GM13976 (cell line): ENCODE measurements around the gene TXNL1.

ENCODE experiments used
- DNase-seq: peaks from one replicate; pipeline ENCODE4 v3.0.0; 2012; ENCODE audit warnings: low spot score
- in situ Hi-C: fragments of 300-500 bp; cut with MboI; formaldehyde crosslinking; loops from one replicate; pipeline ENCODE4 v1.12.0; 2022; ENCODE audit warnings: low sequenced_read_pairs, mixed read lengths, inconsistent platforms; ENCODE audit not compliant: unreplicated experiment
- TF ChIP-seq, protein P1 (sequence below): IDR thresholded peaks from 2 replicates; pipeline ENCODE4 v1.5.1; 2012; ENCODE audit warnings: borderline replicate concordance, mild to moderate bottlenecking; ENCODE audit not compliant: insufficient read depth; ENCODE audit errors: extremely low read depth, missing control alignments, control extremely low read depth

Gene TXNL1

DNA sequence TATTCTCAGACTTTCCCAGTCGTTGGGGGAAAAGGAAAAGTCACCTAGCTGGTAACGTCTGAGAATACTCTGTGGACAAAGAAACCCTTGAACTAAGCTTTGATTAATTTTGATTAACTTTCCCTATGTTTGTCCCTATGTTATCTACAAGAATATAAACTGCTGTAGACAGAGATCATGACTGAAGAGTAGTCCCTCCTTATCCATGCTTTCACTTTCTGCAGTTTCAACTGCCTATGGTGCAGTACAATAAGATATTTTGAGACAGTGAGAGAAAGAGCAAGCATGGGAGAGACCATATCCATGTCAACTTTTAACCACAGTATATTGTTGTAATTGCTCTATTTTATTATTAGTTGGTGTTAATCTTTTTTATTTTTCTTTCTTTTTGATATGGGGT, 31.8 kb downstream of the TXNL1 start:
- no peak for DNase-seq
- TF ChIP-seq, protein P1, sequence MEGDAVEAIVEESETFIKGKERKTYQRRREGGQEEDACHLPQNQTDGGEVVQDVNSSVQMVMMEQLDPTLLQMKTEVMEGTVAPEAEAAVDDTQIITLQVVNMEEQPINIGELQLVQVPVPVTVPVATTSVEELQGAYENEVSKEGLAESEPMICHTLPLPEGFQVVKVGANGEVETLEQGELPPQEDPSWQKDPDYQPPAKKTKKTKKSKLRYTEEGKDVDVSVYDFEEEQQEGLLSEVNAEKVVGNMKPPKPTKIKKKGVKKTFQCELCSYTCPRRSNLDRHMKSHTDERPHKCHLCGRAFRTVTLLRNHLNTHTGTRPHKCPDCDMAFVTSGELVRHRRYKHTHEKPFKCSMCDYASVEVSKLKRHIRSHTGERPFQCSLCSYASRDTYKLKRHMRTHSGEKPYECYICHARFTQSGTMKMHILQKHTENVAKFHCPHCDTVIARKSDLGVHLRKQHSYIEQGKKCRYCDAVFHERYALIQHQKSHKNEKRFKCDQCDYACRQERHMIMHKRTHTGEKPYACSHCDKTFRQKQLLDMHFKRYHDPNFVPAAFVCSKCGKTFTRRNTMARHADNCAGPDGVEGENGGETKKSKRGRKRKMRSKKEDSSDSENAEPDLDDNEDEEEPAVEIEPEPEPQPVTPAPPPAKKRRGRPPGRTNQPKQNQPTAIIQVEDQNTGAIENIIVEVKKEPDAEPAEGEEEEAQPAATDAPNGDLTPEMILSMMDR: no peak
- in situ Hi-C loops: no loop called here

DNA sequence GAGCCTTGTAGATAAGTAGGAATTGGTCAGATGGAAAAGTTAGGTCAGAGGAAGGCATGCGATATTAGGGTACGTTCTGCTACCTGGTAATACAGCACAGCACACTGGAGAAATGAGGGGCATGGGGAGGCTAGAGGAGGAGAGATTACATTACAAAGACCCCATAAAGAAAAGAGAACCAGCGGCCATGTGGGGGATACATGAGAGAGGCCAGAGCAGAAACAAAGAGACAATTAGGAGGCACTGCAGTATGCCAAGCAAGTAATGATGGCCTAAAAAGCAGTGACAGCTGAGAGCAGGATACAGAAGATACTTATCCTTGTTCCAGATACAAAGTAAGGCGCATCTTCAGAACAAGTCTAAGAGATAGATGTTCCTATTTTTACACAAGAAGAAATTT, 40.0 kb downstream of the TXNL1 start:
- in situ Hi-C loops: no loop called here
- no peak for DNase-seq
- TF ChIP-seq, protein P1: no peak

DNA sequence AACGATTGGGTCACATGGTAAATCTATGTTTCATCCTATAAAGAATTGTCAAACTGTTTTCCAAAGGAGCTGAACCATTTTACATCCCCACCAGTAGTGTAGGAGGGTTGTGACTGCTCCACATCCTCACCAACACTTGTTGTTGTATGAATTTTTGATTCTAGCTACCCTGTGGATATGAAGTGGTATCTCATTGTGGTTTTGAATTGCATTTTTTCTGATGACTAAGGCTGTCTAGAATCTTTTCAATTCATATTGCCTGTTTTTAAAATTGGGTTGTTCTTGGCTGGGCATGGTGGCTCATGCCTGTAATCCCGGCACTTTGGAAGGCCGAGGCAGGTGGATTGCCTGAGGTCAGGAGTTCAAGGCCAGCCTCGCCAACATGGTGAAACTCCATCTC, 44.5 kb downstream of the TXNL1 start:
- TF ChIP-seq, protein P1: no peak
- in situ Hi-C loops: no loop called here
- DNase-seq: no peak

DNA sequence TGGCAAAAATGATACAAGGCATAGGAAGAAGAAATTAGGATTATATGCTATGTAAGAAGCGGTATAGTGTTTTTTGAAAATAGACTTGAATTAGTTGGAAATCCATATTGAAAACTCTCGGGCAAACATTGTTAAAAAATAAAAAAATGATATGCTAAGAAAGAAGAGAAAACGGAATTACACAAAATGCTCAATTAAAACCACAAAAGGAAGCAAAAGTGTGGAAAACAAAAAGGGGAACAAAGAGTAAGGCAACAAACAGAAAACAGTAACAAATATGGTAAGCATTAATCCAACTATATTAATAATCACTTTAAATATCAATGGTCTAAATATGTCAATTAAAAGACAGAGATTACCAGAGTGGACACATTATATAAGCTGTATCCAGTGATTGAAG, 58.4 kb downstream of the TXNL1 start:
- in situ Hi-C loops: no loop called here
- TF ChIP-seq, protein P1: no peak
- DNase-seq: no peak

DNA sequence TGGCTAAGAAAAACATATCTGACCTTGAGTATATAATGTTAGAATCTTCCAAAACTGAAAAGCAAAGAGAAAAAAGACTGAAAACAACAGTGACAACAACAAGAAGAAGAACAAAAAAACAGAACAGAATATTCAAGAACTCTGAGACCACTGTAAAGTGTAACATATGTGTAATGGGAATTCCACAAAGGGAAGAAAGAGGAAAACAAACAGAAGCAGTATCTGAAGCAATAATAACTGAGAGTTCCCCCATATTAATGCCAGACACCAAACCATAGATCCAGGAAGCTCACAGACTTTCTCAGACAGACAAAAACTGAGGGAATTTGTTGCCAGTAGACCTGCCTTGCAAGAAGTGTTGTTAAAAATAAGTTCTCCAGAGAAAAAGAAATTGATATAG, 58.9 kb downstream of the TXNL1 start:
- DNase-seq: no peak
- TF ChIP-seq, protein P1: no peak
- in situ Hi-C loops: loop anchor here (10.0 kb wide), 1 partner anchor 1175 kb away; no protein-coding TSS in a partner anchor

DNA sequence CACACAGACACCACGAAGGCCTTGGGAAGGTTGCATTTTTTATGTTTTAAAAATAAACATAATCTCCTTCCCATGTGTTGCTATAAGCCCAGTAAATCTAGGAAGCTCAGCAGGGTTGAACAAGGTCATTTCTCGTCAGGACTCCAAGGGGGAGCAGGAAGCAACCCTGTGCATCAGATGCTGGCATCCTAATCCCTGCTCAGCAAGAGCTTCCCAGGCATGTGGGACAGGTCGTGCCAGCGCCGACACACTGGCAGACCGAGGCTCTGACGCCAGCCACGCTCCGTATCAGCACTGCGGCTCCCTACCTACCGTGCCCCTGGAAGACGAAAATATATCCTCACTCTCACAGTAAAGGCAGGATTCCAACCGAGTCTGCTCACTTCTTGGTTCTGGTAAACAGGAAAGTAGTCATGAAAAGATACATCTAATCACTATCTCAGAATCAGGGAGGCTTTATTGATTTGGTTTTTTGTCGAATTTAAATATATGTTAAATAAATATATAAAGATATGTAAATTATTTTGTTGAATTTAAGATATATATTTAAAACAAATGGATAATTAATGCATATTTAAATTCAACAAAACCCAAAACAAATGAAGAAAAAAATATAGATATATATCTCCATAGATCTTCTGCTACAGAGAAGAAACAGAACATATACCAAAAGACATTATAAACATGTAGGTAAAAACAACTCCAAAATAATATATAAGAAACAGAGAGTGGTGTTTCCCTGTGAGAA, 61.4 kb downstream of the TXNL1 start:
- in situ Hi-C loops: loop anchor here (10.0 kb wide), 1 partner anchor 1172 kb away; no protein-coding TSS in a partner anchor
- TF ChIP-seq, protein P1: no peak
- DNase-seq: no peak
